ENCODE data around the gene KCNH3. TPM values are rescaled to one million over a fixed set of nuclear protein-coding genes. Genes with fewer than 3 reads are reported as not detected.
"Not testable (repeated sequence)": the region's sequence is repeated elsewhere in the genome, so short reads cannot be mapped to it uniquely, and the experiment has no call there.

KCNH3 gene
- total and polyA plus RNA-seq, 2 donors (not counting 1 experiment from before 2014, with no cell fraction given) = 0.05 to 0.17 TPM

GRCh38 chr12:49604856-49605255 lies 66.0 kb downstream of the KCNH3 start:
- DNase-seq (ENCODE audit: low read depth in 2 of 2) = no peak
- Histone ChIP-seq H4K20me1 (ENCODE audit: control insufficient read depth, extremely low read depth, insufficient read depth, low read length) (no peaks in the 10 kb centered on the region), H3K4me3 (replicated peaks in 1 of 4; ENCODE audit: control extremely low read depth in 1 of 4, insufficient read depth in 1 of 4, low read depth in 3 of 4, low read length in 4 of 4) (no peak overlapping the region), H3K27ac (ENCODE audit: insufficient read depth, low read length) (no peak overlapping the region), H3K79me2 (ENCODE audit: control insufficient read depth, insufficient read depth, low read length) (no peaks in the 10 kb centered on the region), H3K9me3 (ENCODE audit: control insufficient read depth, insufficient read depth, low read depth, low read length) (no peaks in the 10 kb centered on the region), H3K4me2 (ENCODE audit: extremely low read depth, insufficient read depth, low read length) (no peak overlapping the region), H3K9ac (ENCODE audit: insufficient read depth, low read length) (no peak overlapping the region), H2AFZ (ENCODE audit: low read length) (no peak overlapping the region), H3K36me3 (ENCODE audit: control insufficient read depth, insufficient read depth, low read length) (no peaks in the 10 kb centered on the region), H3K4me1 (ENCODE audit: control insufficient read depth, extremely low read depth, insufficient read depth, low read length) (no peaks in the 10 kb centered on the region), H3K27me3 (ENCODE audit: control insufficient read depth, insufficient read depth, low read length) (no peaks in the 10 kb centered on the region)
- no peak for TF ChIP-seq CTCF (conservative IDR thresholded peaks at IDR 0.05 in 1 of 2, IDR thresholded peaks at IDR 0.05 in 1 of 2; ENCODE audit: low read depth in 1 of 2, low read length in 2 of 2)
- TF ChIP-seq EZH2 (IDR thresholded peaks at IDR 0.05; ENCODE audit: low read length, missing control alignments) = no peak

GRCh38 chr12:49605539-49605938 lies 66.7 kb downstream of the KCNH3 start, which contains the start of gene FAM186B:
FAM186B (minus strand) TSS chr12:49605639; CDS start chr12:49605477, 162 bp downstream.
- not testable (repeated sequence) for H3K36me3 ChIP-seq (ENCODE audit: control insufficient read depth, insufficient read depth, low read length); H3K9me3 ChIP-seq (ENCODE audit: control insufficient read depth, insufficient read depth, low read depth, low read length); H3K9ac ChIP-seq (ENCODE audit: insufficient read depth, low read length); H4K20me1 ChIP-seq (ENCODE audit: control insufficient read depth, extremely low read depth, insufficient read depth, low read length); H3K79me2 ChIP-seq (ENCODE audit: control insufficient read depth, insufficient read depth, low read length); DNase-seq (ENCODE audit: low read depth in 2 of 2); H3K4me2 ChIP-seq (ENCODE audit: extremely low read depth, insufficient read depth, low read length); H3K27me3 ChIP-seq (ENCODE audit: control insufficient read depth, insufficient read depth, low read length); H2AFZ ChIP-seq (ENCODE audit: low read length); H3K27ac ChIP-seq (ENCODE audit: insufficient read depth, low read length); H3K4me3 ChIP-seq (replicated peaks in 1 of 4; ENCODE audit: control extremely low read depth in 1 of 4, insufficient read depth in 1 of 4, low read depth in 3 of 4, low read length in 4 of 4); H3K4me1 ChIP-seq (ENCODE audit: control insufficient read depth, extremely low read depth, insufficient read depth, low read length)

Other genes starting within 250 kb of the KCNH3 start
- gene PRPH, start 243.9 kb upstream of the KCNH3 start, total RNA-seq = 0.26 and 0.50 TPM in 2 replicates
- gene PRPH, start 243.9 kb upstream of the KCNH3 start, polyA plus RNA-seq = 0.06 and 0.49 TPM in 2 replicates
- gene TROAP, start 215.8 kb upstream of the KCNH3 start, total RNA-seq = 0.51 and 6.3 TPM in 2 replicates
- 4.8 and 22.4 TPM in 2 replicates for gene TROAP, start 215.8 kb upstream of the KCNH3 start, polyA plus RNA-seq
- 0.17 TPM in 1 of 2 replicates, not detected in the other for gene C1QL4, start 201.8 kb upstream of the KCNH3 start, total RNA-seq
- gene C1QL4, start 201.8 kb upstream of the KCNH3 start, polyA plus RNA-seq = 0.10 TPM in 1 of 2 replicates, not detected in the other
- gene DNAJC22, start 192.1 kb upstream of the KCNH3 start, total RNA-seq = 4.6 and 4.8 TPM in 2 replicates
- gene DNAJC22, start 192.1 kb upstream of the KCNH3 start, polyA plus RNA-seq = 2.4 and 5.7 TPM in 2 replicates
- 14.1 and 22.1 TPM in 2 replicates for gene SPATS2, start 171.6 kb upstream of the KCNH3 start, total RNA-seq
- 33.2 and 43.6 TPM in 2 replicates for gene SPATS2, start 171.6 kb upstream of the KCNH3 start, polyA plus RNA-seq
- 37.5 and 52.2 TPM in 2 replicates for gene MCRS1, start 29.1 kb downstream of the KCNH3 start, total RNA-seq
- 51.1 and 55.4 TPM in 2 replicates for gene MCRS1, start 29.1 kb downstream of the KCNH3 start, polyA plus RNA-seq
- 0.33 and 0.51 TPM in 2 replicates for gene FAM186B, start 66.6 kb downstream of the KCNH3 start, total RNA-seq
- gene FAM186B, start 66.6 kb downstream of the KCNH3 start, polyA plus RNA-seq = 0.10 and 0.11 TPM in 2 replicates
- 9.2 and 11.7 TPM in 2 replicates for gene PRPF40B, start 84.5 kb downstream of the KCNH3 start, total RNA-seq
- 6.4 TPM in 2 replicates for gene PRPF40B, start 84.5 kb downstream of the KCNH3 start, polyA plus RNA-seq
- 17.2 and 22.5 TPM in 2 replicates for gene FMNL3, start 168.4 kb downstream of the KCNH3 start, total RNA-seq
- gene FMNL3, start 168.4 kb downstream of the KCNH3 start, polyA plus RNA-seq = 13.6 and 15.0 TPM in 2 replicates
- gene TMBIM6, start 202.5 kb downstream of the KCNH3 start, total RNA-seq = 369 and 432 TPM in 2 replicates
- 830 and 879 TPM in 2 replicates for gene TMBIM6, start 202.5 kb downstream of the KCNH3 start, polyA plus RNA-seq